ENCODE measurements around the gene SMARCB1.
"Not testable (repeated sequence)": the region's sequence is repeated elsewhere in the genome, so short reads cannot be mapped to it uniquely, and the experiment has no call there.

SMARCB1 gene

GRCh38 chr22:23846081-23846469, 59.3 kb downstream of the SMARCB1 start:
- DNase-seq (ENCODE audit: low spot score), result no peak

- DNase-seq (ENCODE audit: low spot score), result no peak
Measured at GRCh38 chr22:23847310-23847920, 60.6 kb downstream of the SMARCB1 start.

- no peak for DNase-seq (ENCODE audit: low spot score)
Measured at GRCh38 chr22:23847991-23848864, 61.5 kb downstream of the SMARCB1 start.

- DNase-seq (ENCODE audit: low spot score), result no peak
Measured at GRCh38 chr22:23849009-23850006, 62.5 kb downstream of the SMARCB1 start.

- no peak for DNase-seq (ENCODE audit: low spot score)
Measured at GRCh38 chr22:23850136-23850611, 63.4 kb downstream of the SMARCB1 start.

GRCh38 chr22:23856721-23857605, 70.2 kb downstream of the SMARCB1 start:
- peak; percentile 31 for DNase-seq (ENCODE audit: low spot score)

GRCh38 chr22:23857606-23858483, 71.1 kb downstream of the SMARCB1 start, which contains the start of gene SLC2A11:
SLC2A11 (plus strand) TSS chr22:23857875; CDS start chr22:23858000, 125 bp downstream.
- peak; percentile 98 for DNase-seq (ENCODE audit: low spot score)

- DNase-seq (ENCODE audit: low spot score), result no peak
Measured at GRCh38 chr22:23858484-23858815, 71.7 kb downstream of the SMARCB1 start.

GRCh38 chr22:23859201-23859600, 72.4 kb downstream of the SMARCB1 start:
- no peak for DNase-seq (ENCODE audit: low spot score)

GRCh38 chr22:23860187-23860586, 73.4 kb downstream of the SMARCB1 start:
- not testable (repeated sequence) for DNase-seq (ENCODE audit: low spot score)

- no peak for DNase-seq (ENCODE audit: low spot score)
Measured at GRCh38 chr22:23862103-23862502, 75.3 kb downstream of the SMARCB1 start.

- DNase-seq (ENCODE audit: low spot score), result not testable (repeated sequence)
Measured at GRCh38 chr22:23864499-23865154, 77.9 kb downstream of the SMARCB1 start.

GRCh38 chr22:23868580-23868979, 81.8 kb downstream of the SMARCB1 start:
- DNase-seq (ENCODE audit: low spot score), result no peak

- DNase-seq (ENCODE audit: low spot score), result no peak
Measured at GRCh38 chr22:23874871-23875270, 88.1 kb downstream of the SMARCB1 start.

GRCh38 chr22:23875801-23876200, 89.0 kb downstream of the SMARCB1 start:
- no peak for DNase-seq (ENCODE audit: low spot score)

GRCh38 chr22:23877566-23877965, 90.8 kb downstream of the SMARCB1 start:
- no peak for DNase-seq (ENCODE audit: low spot score)

GRCh38 chr22:23878219-23878618, 91.5 kb downstream of the SMARCB1 start:
- no peak for DNase-seq (ENCODE audit: low spot score)

- no peak for DNase-seq (ENCODE audit: low spot score)
Measured at GRCh38 chr22:23882370-23882769, 95.6 kb downstream of the SMARCB1 start.

GRCh38 chr22:23883658-23884057, 96.9 kb downstream of the SMARCB1 start:
- DNase-seq (ENCODE audit: low spot score), result no peak

All from pons (tissue), 1 donor.